Peyer's patch (tissue), 4 donors: ENCODE results near the gene PARD3B. TPM values are rescaled to one million over a fixed set of nuclear protein-coding genes. Genes with fewer than 3 reads are reported as not detected.

Experiments
- DNase-seq, 3 donors: peaks; one replicate each; pipeline ENCODE4 v3.0.0-alpha.2; 2017 to 2019
- H3K27ac ChIP-seq, 4 donors: fragments of 200-600 bp; sonication (generic); one replicate each; pipeline ENCODE4 v1.5.1; 2016 to 2019
- H3K27me3 ChIP-seq, 2 donors: fragments of 200-600 bp; sonication (generic); one replicate each; pipeline ENCODE4 v1.5.1; 2019
- H3K36me3 ChIP-seq, 3 donors: fragments of 200-600 bp; sonication (generic); one replicate each; pipeline ENCODE4 v1.5.1; 2016 to 2019
- H3K4me1 ChIP-seq, 4 donors: fragments of 200-600 bp; sonication (generic); one replicate each; pipeline ENCODE4 v1.5.1; 2016 to 2019
- H3K4me3 ChIP-seq, 4 donors: fragments of 200-600 bp; sonication (generic); 1 replicate in 3 of 4; 2 replicates in 1 of 4; pipeline ENCODE4 v1.5.1; 2016 to 2019; ENCODE audit warnings: mild to moderate bottlenecking in 1 of 4
- H3K9me3 ChIP-seq, 4 donors: fragments of 200-600 bp; sonication (generic); one replicate each; pipeline ENCODE4 v1.5.1; 2016 to 2019; ENCODE audit warnings: mild to moderate bottlenecking in 1 of 4
- CTCF ChIP-seq, 6 experiments: fragments of 450-650 bp in 4 of 6; fragments of 200-600 bp in 2 of 6; sonication (generic) in 1 of 6; IDR thresholded peaks; one replicate each; pipeline ENCODE4 v1.5.1; 2017 to 2019; ENCODE audit warnings: antibody characterized with exemption in 6 of 6, mild to moderate bottlenecking in 3 of 6, moderate library complexity in 1 of 6
- POLR2A ChIP-seq, 2 donors: fragments of 450-650 bp; IDR thresholded peaks; one replicate each; pipeline ENCODE4 v1.5.1; 2017; ENCODE audit warnings: antibody characterized with exemption in 2 of 2, mild to moderate bottlenecking in 2 of 2, moderate library complexity in 2 of 2
- total RNA-seq, 4 donors: library from RNA; depleted of rRNA; stranded (reverse); fragments of >200 nt; gene quantifications; one replicate each; pipeline ENCODE4 v1.1.0, GENCODE V29; 2016

PARD3B gene
- total RNA-seq, 4 donors from 2014 or later: 19.6 to 52.0 (median 40.6) TPM

GRCh38 chr2:205107810-205108209 is 562.5 kb downstream of the PARD3B start:
- Histone ChIP-seq H3K27me3 (no peaks in the 10 kb centered on the region), H3K9me3 (no peaks in the 10 kb centered on the region), H3K4me1 (no peaks in the 10 kb centered on the region), H3K27ac (no peak overlapping the region), H3K4me3 (no peak overlapping the region), H3K36me3 (no peaks in the 10 kb centered on the region)
- no peak for DNase-seq
- TF ChIP-seq CTCF (IDR thresholded peaks at IDR 0.05) (no peak), POLR2A (IDR thresholded peaks at IDR 0.05) (no peak)

- H3K4me1 ChIP-seq: no peaks in the 10 kb centered on the region
These were observed 570.2 kb downstream of the PARD3B start for GRCh38 chr2:205115511-205115910.

GRCh38 chr2:205117125-205117524 is 571.9 kb downstream of the PARD3B start:
- no peaks in the 10 kb centered on the region for H3K27me3 ChIP-seq
- TF ChIP-seq CTCF (IDR thresholded peaks at IDR 0.05) (no peak), POLR2A (IDR thresholded peaks at IDR 0.05) (no peak)
- no peaks in the 10 kb centered on the region for H3K36me3 ChIP-seq
- H3K4me3 ChIP-seq: no peak overlapping the region
- H3K4me1 ChIP-seq: no peaks in the 10 kb centered on the region
- H3K9me3 ChIP-seq: no peaks in the 10 kb centered on the region
- no peak for DNase-seq
- no peak overlapping the region for H3K27ac ChIP-seq

More at GRCh38 chr2:205115511-205115910, 570.2 kb downstream of the PARD3B start:
- no peaks in the 10 kb centered on the region for H3K9me3 ChIP-seq
- TF ChIP-seq POLR2A (IDR thresholded peaks at IDR 0.05): no peak
- TF ChIP-seq CTCF (IDR thresholded peaks at IDR 0.05): no peak
- H3K27ac ChIP-seq: no peak overlapping the region
- no peaks in the 10 kb centered on the region for H3K36me3 ChIP-seq
- no peak overlapping the region for H3K4me3 ChIP-seq
- H3K27me3 ChIP-seq: no peaks in the 10 kb centered on the region
- DNase-seq: no peak

- Histone ChIP-seq H3K9me3 (no peaks in the 10 kb centered on the region), H3K4me1 (no peaks in the 10 kb centered on the region), H3K36me3 (no peaks in the 10 kb centered on the region), H3K27me3 (no peaks in the 10 kb centered on the region), H3K27ac (no peak overlapping the region), H3K4me3 (no peak overlapping the region)
- TF ChIP-seq CTCF (IDR thresholded peaks at IDR 0.05) (no peak), POLR2A (IDR thresholded peaks at IDR 0.05) (no peak)
- DNase-seq: no peak
These were observed 573.9 kb downstream of the PARD3B start for GRCh38 chr2:205119136-205119535.

GRCh38 chr2:205128726-205129125 is 583.5 kb downstream of the PARD3B start:
- Histone ChIP-seq H3K4me1 (no peaks in the 10 kb centered on the region), H3K9me3 (no peaks in the 10 kb centered on the region), H3K36me3 (no peaks in the 10 kb centered on the region), H3K27ac (no peak overlapping the region), H3K4me3 (no peak overlapping the region), H3K27me3 (no peaks in the 10 kb centered on the region)
- DNase-seq: no peak
- TF ChIP-seq POLR2A (IDR thresholded peaks at IDR 0.05) (no peak), CTCF (IDR thresholded peaks at IDR 0.05) (no peak)

GRCh38 chr2:205129531-205129930 is 584.3 kb downstream of the PARD3B start:
- DNase-seq: no peak
- H3K27ac ChIP-seq: no peak overlapping the region
- H3K27me3 ChIP-seq: no peaks in the 10 kb centered on the region
- H3K4me3 ChIP-seq: no peak overlapping the region
- TF ChIP-seq CTCF (IDR thresholded peaks at IDR 0.05) (no peak), POLR2A (IDR thresholded peaks at IDR 0.05) (no peak)
- H3K36me3 ChIP-seq: no peaks in the 10 kb centered on the region
- H3K4me1 ChIP-seq: no peaks in the 10 kb centered on the region
- no peaks in the 10 kb centered on the region for H3K9me3 ChIP-seq
